ENCODE measurements around the gene VWA8.
"Not testable (repeated sequence)": the region's sequence is repeated elsewhere in the genome, so short reads cannot be mapped to it uniquely, and the experiment has no call there.

Gene VWA8

DNA sequence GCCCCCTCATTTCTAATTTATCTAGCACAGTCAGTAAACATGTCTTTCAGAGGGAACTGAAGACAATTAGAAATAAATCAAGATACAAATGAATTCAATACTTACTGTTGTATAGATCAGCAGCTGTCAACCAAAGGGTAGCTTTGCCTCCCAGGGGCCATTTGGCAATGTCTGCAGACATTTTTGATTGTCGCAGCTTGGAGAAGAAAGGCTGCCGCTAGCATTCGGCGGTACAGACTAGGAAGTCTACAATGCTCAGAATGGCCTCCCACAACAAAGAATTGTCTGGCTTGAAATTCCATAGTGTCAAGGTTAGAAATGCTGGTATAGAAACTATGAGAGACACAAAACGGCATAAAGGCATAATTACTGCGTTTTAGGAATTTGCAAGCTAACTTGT, 412.0 kb downstream of the VWA8 start:
- no peaks in the 10 kb centered on the region for H3K36me3 ChIP-seq (ENCODE audit: control insufficient read depth in 2 of 2, insufficient read depth in 2 of 2, low read length in 2 of 2)
- no peak overlapping the region for H3K27ac ChIP-seq (ENCODE audit: low read length)
- H3K4me1 ChIP-seq (ENCODE audit: control insufficient read depth, insufficient read depth, low read length), result peaks cover 11% of the 10 kb centered on the region
- H3K27me3 ChIP-seq (ENCODE audit: control insufficient read depth in 1 of 2, insufficient read depth in 2 of 2, low read length in 2 of 2), result peaks cover 0 to 2% of the 10 kb centered on the region in 2 donors
- H3K9me3 ChIP-seq (ENCODE audit: control insufficient read depth in 2 of 2, low read length in 2 of 2), result no peaks in the 10 kb centered on the region
- no peak overlapping the region for H3K4me3 ChIP-seq (ENCODE audit: low read length in 2 of 2)
- no peak overlapping the region for H3K9ac ChIP-seq (ENCODE audit: low read length in 2 of 2)

- Histone ChIP-seq H3K27me3 (ENCODE audit: control insufficient read depth in 1 of 2, insufficient read depth in 2 of 2, low read length in 2 of 2) (peaks cover 0 to 2% of the 10 kb centered on the region in 2 donors), H3K9ac (ENCODE audit: low read length in 2 of 2) (no peak overlapping the region), H3K4me3 (ENCODE audit: low read length in 2 of 2) (no peak overlapping the region), H3K9me3 (ENCODE audit: control insufficient read depth in 2 of 2, low read length in 2 of 2) (no peaks in the 10 kb centered on the region), H3K36me3 (ENCODE audit: control insufficient read depth in 2 of 2, insufficient read depth in 2 of 2, low read length in 2 of 2) (no peaks in the 10 kb centered on the region), H3K4me1 (ENCODE audit: control insufficient read depth, insufficient read depth, low read length) (peaks cover 11% of the 10 kb centered on the region), H3K27ac (ENCODE audit: low read length) (peak overlapping the region; percentile 18)
Measured at GRCh38 chr13:41548031-41548430, 412.9 kb downstream of the VWA8 start.

DNA sequence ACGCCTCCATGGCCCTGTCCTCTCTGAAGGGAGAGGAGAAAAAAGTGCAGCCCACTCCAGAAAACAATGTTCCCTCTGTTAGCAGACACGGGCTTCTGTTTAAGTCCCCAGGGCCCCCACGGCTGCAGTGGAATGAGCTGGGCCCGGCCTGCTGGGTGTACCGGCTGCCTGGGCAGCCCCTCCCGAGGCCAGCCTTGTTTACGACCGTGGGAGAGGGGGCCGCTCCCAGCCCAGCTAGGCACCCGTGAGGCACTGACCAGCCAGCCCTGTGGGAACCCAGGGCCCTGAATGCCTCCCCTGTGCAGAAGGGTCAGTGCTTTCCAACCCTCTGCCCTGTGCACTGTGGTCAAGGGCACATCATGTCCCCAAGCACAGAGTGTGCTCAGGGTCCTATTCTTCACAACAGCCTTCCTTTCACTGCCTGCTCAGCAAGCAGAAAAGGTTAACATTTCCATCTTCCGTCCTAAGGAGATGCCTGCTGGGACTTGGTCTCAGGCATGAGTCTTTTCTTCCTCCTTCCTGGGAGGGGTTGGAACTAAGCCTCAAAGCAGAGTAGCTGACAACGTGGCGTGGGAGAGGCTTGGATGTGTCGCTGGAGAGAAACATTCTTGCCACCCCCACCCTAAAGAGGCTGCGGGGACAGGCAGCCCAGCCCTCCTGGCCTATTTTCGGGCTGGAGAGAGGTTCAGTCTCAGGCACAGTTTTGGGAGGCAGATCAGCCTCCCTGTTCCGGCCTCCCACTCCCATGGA, 413.5 kb downstream of the VWA8 start:
- H3K9me3 ChIP-seq (ENCODE audit: control insufficient read depth in 2 of 2, low read length in 2 of 2), result no peaks in the 10 kb centered on the region
- H3K4me1 ChIP-seq (ENCODE audit: control insufficient read depth, insufficient read depth, low read length), result peaks cover 11% of the 10 kb centered on the region
- no peak overlapping the region for H3K9ac ChIP-seq (ENCODE audit: low read length in 2 of 2)
- peak overlapping the region; percentile 6 for H3K27ac ChIP-seq (ENCODE audit: low read length)
- no peak overlapping the region for H3K4me3 ChIP-seq (ENCODE audit: low read length in 2 of 2)
- no peaks in the 10 kb centered on the region for H3K36me3 ChIP-seq (ENCODE audit: control insufficient read depth in 2 of 2, insufficient read depth in 2 of 2, low read length in 2 of 2)
- H3K27me3 ChIP-seq (ENCODE audit: control insufficient read depth in 1 of 2, insufficient read depth in 2 of 2, low read length in 2 of 2), result peaks cover 0 to 2% of the 10 kb centered on the region in 2 donors

GRCh38 chr13:41546372-41547190, 414.3 kb downstream of the VWA8 start:
- H3K4me3 ChIP-seq (ENCODE audit: low read length in 2 of 2), result no peak overlapping the region
- no peaks in the 10 kb centered on the region for H3K36me3 ChIP-seq (ENCODE audit: control insufficient read depth in 2 of 2, insufficient read depth in 2 of 2, low read length in 2 of 2)
- peaks cover 0 to 2% of the 10 kb centered on the region in 2 donors for H3K27me3 ChIP-seq (ENCODE audit: control insufficient read depth in 1 of 2, insufficient read depth in 2 of 2, low read length in 2 of 2)
- H3K9ac ChIP-seq (ENCODE audit: low read length in 2 of 2), result no peak overlapping the region
- peak overlapping the region; percentile 6 for H3K27ac ChIP-seq (ENCODE audit: low read length)
- peaks cover 11% of the 10 kb centered on the region for H3K4me1 ChIP-seq (ENCODE audit: control insufficient read depth, insufficient read depth, low read length)
- peaks cover 0 to 2% of the 10 kb centered on the region in 2 donors for H3K9me3 ChIP-seq (ENCODE audit: control insufficient read depth in 2 of 2, low read length in 2 of 2)

DNA sequence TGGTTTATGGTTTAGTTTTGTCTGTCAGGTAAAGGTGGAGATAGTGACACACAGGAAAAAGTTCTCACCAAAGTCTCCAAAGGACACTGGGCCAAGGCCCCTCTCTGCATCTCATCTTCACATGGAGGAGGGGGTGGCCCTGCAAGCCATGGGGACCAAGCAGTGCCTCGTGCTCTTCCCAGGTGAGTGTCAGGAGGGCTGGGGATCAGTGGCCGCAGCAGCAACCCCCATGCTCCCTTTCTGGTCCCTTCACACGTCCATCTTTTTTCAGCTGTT, 415.5 kb downstream of the VWA8 start:
- no peak overlapping the region for H3K4me3 ChIP-seq (ENCODE audit: low read length in 2 of 2)
- H3K36me3 ChIP-seq (ENCODE audit: control insufficient read depth in 2 of 2, insufficient read depth in 2 of 2, low read length in 2 of 2), result no peaks in the 10 kb centered on the region
- peaks cover 0 to 2% of the 10 kb centered on the region in 2 donors for H3K9me3 ChIP-seq (ENCODE audit: control insufficient read depth in 2 of 2, low read length in 2 of 2)
- H3K27me3 ChIP-seq (ENCODE audit: control insufficient read depth in 1 of 2, insufficient read depth in 2 of 2, low read length in 2 of 2), result peaks cover 0 to 2% of the 10 kb centered on the region in 2 donors
- H3K9ac ChIP-seq (ENCODE audit: low read length in 2 of 2), result no peak overlapping the region
- peaks cover 11% of the 10 kb centered on the region for H3K4me1 ChIP-seq (ENCODE audit: control insufficient read depth, insufficient read depth, low read length)
- H3K27ac ChIP-seq (ENCODE audit: low read length), result no peak overlapping the region

DNA sequence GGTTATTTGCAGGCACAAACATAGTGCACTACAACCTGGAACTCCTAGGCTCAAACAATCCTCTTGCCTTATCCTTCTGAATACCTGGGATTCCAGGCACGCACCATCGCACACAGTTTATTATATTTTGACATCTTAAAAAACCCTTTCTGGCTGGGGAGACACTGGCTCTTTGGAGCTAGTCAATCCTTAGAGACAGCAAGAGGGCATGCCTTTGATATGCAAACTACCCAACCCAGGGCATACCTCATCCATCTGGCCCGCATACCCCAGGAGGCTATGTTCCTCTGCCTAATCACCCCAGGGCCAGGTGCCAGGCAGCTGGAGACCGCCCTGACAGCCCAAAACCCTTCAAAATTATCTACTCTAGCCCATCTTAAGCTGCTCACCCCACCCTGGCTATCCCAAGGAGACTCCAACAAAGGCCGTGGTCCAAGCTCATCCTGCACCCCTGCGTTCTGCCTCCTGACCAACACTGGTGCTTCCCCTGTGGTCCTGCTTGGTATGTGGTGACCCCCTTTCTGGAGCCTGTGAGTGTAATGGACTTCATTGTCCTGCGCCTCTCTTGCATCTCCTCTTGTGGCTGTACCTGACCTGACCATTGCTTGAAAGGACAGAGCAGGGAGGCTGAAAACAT, 417.1 kb downstream of the VWA8 start:
- Histone ChIP-seq H3K36me3 (ENCODE audit: control insufficient read depth in 2 of 2, insufficient read depth in 2 of 2, low read length in 2 of 2) (no peaks in the 10 kb centered on the region), H3K9ac (ENCODE audit: low read length in 2 of 2) (no peak overlapping the region), H3K27me3 (ENCODE audit: control insufficient read depth in 1 of 2, insufficient read depth in 2 of 2, low read length in 2 of 2) (peaks cover 0 to 2% of the 10 kb centered on the region in 2 donors), H3K27ac (ENCODE audit: low read length) (no peak overlapping the region), H3K4me1 (ENCODE audit: control insufficient read depth, insufficient read depth, low read length) (peaks cover 11% of the 10 kb centered on the region), H3K9me3 (ENCODE audit: control insufficient read depth in 2 of 2, low read length in 2 of 2) (peaks cover 0 to 2% of the 10 kb centered on the region in 2 donors), H3K4me3 (ENCODE audit: low read length in 2 of 2) (no peak overlapping the region)

DNA sequence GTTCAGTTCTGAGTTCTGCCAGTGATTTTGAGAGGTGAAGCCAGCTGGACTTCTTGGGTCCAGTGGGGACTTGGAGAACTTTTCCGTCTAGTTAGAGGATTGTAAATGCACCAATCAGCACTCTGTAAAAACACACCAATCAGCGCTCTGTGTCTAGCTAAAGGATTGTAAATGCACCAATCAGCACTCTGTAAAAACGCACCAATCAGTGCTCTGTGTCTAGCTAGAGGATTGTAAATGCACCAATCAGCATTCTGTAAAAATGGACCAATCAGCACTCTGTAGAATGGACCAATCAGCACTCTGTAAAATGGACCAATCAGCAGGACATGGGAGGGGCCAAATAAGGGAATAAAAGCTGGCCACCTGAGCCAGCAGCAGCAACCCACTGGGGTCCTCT, 418.1 kb downstream of the VWA8 start:
- not testable (repeated sequence) for H3K27ac ChIP-seq (ENCODE audit: low read length); H3K4me1 ChIP-seq (ENCODE audit: control insufficient read depth, insufficient read depth, low read length); H3K36me3 ChIP-seq (ENCODE audit: control insufficient read depth in 2 of 2, insufficient read depth in 2 of 2, low read length in 2 of 2); H3K27me3 ChIP-seq (ENCODE audit: control insufficient read depth in 1 of 2, insufficient read depth in 2 of 2, low read length in 2 of 2); H3K4me3 ChIP-seq (ENCODE audit: low read length in 2 of 2); H3K9me3 ChIP-seq (ENCODE audit: control insufficient read depth in 2 of 2, low read length in 2 of 2); H3K9ac ChIP-seq (ENCODE audit: low read length in 2 of 2)

- Histone ChIP-seq H3K9ac (ENCODE audit: low read length in 2 of 2) (no peak overlapping the region), H3K27ac (ENCODE audit: low read length) (no peak overlapping the region), H3K27me3 (ENCODE audit: control insufficient read depth in 1 of 2, insufficient read depth in 2 of 2, low read length in 2 of 2) (no peaks in the 10 kb centered on the region), H3K4me3 (ENCODE audit: low read length in 2 of 2) (no peak overlapping the region), H3K4me1 (ENCODE audit: control insufficient read depth, insufficient read depth, low read length) (peaks cover under 1% of the 10 kb centered on the region), H3K36me3 (ENCODE audit: control insufficient read depth in 2 of 2, insufficient read depth in 2 of 2, low read length in 2 of 2) (no peaks in the 10 kb centered on the region), H3K9me3 (ENCODE audit: control insufficient read depth in 2 of 2, low read length in 2 of 2) (peaks cover 0 to 2% of the 10 kb centered on the region in 2 donors)
Measured at GRCh38 chr13:41542281-41542680, 418.6 kb downstream of the VWA8 start.

- Histone ChIP-seq H3K27me3 (ENCODE audit: control insufficient read depth in 1 of 2, insufficient read depth in 2 of 2, low read length in 2 of 2) (no peaks in the 10 kb centered on the region), H3K9ac (ENCODE audit: low read length in 2 of 2) (no peak overlapping the region), H3K4me1 (ENCODE audit: control insufficient read depth, insufficient read depth, low read length) (no peaks in the 10 kb centered on the region), H3K27ac (ENCODE audit: low read length) (no peak overlapping the region), H3K4me3 (ENCODE audit: low read length in 2 of 2) (no peak overlapping the region), H3K36me3 (ENCODE audit: control insufficient read depth in 2 of 2, insufficient read depth in 2 of 2, low read length in 2 of 2) (no peaks in the 10 kb centered on the region), H3K9me3 (ENCODE audit: control insufficient read depth in 2 of 2, low read length in 2 of 2) (peaks cover 0 to 2% of the 10 kb centered on the region in 2 donors)
Measured at GRCh38 chr13:41541142-41541938, 419.6 kb downstream of the VWA8 start.

GRCh38 chr13:41540240-41540639, 420.7 kb downstream of the VWA8 start:
- not testable (repeated sequence) for H3K27ac ChIP-seq (ENCODE audit: low read length); H3K4me1 ChIP-seq (ENCODE audit: control insufficient read depth, insufficient read depth, low read length); H3K9me3 ChIP-seq (ENCODE audit: control insufficient read depth in 2 of 2, low read length in 2 of 2); H3K36me3 ChIP-seq (ENCODE audit: control insufficient read depth in 2 of 2, insufficient read depth in 2 of 2, low read length in 2 of 2); H3K9ac ChIP-seq (ENCODE audit: low read length in 2 of 2); H3K27me3 ChIP-seq (ENCODE audit: control insufficient read depth in 1 of 2, insufficient read depth in 2 of 2, low read length in 2 of 2); H3K4me3 ChIP-seq (ENCODE audit: low read length in 2 of 2)

All from stomach smooth muscle (tissue), 2 donors.